MG63 (cell line): Measurements from ENCODE around the gene DUSP16. TPM values are rescaled to one million over a fixed set of nuclear protein-coding genes. Genes with fewer than 3 reads are reported as not detected.
A peak's percentile ranks its signal among the peaks of the same experiment; 100 is the strongest.
"Not testable (repeated sequence)": the region's sequence is repeated elsewhere in the genome, so short reads cannot be mapped to it uniquely, and the experiment has no call there.

ENCODE experiments used
- DNase-seq: peaks from one replicate; pipeline ENCODE4 v3.0.0-alpha.2; 2020
- H3K27me3 ChIP-seq: fragments of 250-450 bp; sonication (Bioruptor Pico); 2 replicates; pipeline ENCODE4 v1.5.1; 2020; ENCODE audit warnings: mild to moderate bottlenecking, moderate library complexity
- H3K36me3 ChIP-seq: fragments of 250-450 bp; sonication (Bioruptor Pico); 2 replicates; pipeline ENCODE4 v1.5.1; 2020; ENCODE audit warnings: mild to moderate bottlenecking, moderate library complexity
- H3K4me3 ChIP-seq: fragments of 250-450 bp; sonication (Bioruptor Pico); 2 replicates; pipeline ENCODE4 v1.5.1; 2020; ENCODE audit warnings: mild to moderate bottlenecking, moderate library complexity
- H3K9me3 ChIP-seq: fragments of 250-450 bp; sonication (Bioruptor Pico); 2 replicates; pipeline ENCODE4 v1.5.1; 2020; ENCODE audit warnings: mild to moderate bottlenecking, moderate library complexity
- total RNA-seq: library from RNA; depleted of rRNA; stranded (reverse); fragments of >200 nt; shearing (Covaris generic); gene quantifications from 2 replicates; pipeline ENCODE4 v1.2.3, GENCODE V29; 2014; ENCODE audit warnings: low replicate concordance

Gene DUSP16
- total RNA-seq, 1 experiment from 2014 or later = 11.5 TPM

DNA sequence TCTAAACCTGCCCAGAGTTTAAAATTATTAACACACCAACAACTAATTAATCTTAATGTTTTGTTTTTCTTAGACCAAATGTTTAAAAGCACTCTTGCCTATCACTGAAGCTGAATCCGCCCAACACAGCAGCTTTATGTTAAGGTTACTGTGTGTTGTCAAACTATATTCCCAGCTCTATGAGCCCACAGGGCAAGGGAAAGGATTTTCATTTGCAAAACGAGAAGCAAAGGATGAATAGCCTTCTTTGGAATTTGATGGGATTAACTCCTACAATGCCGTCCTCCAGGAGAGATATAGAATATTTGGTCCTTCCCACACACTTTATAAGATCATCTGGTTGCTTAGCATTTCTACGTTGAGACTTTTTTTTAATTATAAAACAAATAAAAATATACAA is 43.7 kb downstream of the DUSP16 start:
- DNase-seq = no peak

DNA sequence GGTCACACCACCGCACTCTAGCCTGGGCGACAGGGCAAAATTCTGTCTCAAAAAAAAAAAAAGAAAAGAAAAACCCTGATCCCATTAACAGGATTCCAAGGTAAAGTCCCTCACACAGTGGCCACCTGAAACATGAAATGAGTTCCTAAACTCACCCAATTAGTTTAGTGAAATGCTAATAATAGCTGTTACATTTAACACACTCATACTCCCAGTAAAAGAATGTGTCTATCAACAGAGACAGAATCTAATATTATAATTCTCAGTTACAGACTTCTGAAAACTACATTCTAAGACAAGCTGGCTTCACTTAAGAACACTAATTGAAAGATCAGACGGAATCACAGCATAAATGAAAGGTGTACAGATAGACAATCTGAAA is 44.2 kb downstream of the DUSP16 start:
- Histone ChIP-seq H3K36me3 (peaks cover 3% of the 10 kb centered on the region; the same call in 1 of the 2 replicates), H3K4me3 (no peak overlapping the region), H3K9me3 (no peaks in the 10 kb centered on the region), H3K27me3 (no peaks in the 10 kb centered on the region)
- no peak for DNase-seq

More for the DNA sequence above, 43.7 kb downstream of the DUSP16 start:
- no peak overlapping the region for H3K4me3 ChIP-seq
- H3K9me3 ChIP-seq = no peaks in the 10 kb centered on the region
- H3K27me3 ChIP-seq = no peaks in the 10 kb centered on the region
- H3K36me3 ChIP-seq = peaks cover 3% of the 10 kb centered on the region; the same call in 1 of the 2 replicates

DNA sequence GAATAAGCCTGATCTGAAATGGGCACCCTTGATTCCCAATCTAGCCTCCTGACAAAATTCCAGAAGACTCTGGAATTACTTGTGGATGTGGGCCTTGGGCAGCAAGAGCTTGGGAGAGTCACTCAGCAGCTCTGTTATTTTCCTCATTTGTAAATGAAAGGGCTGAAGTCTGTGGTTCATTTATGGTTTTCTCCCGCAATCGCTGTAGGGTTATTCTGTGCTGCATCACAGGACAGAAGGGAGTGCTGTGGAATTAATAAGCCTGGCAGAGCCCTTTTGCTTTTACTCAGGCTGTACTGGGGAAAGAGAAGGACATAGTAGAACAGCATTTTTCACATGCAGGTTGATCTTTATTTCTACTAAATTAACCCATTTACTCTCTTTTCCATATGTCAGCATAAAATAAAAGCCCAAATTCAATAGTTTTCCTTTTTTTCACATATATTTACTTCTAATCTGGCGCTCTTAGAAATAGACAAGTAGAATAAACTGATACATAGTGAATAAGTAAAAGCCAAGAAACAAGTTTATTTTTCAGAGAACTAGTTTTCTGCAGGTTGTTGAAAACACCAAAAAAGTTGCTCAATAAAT is 49.2 kb downstream of the DUSP16 start:
- Histone ChIP-seq H3K9me3 (no peaks in the 10 kb centered on the region), H3K27me3 (no peaks in the 10 kb centered on the region), H3K4me3 (no peak overlapping the region), H3K36me3 (peaks cover under 1% of the 10 kb centered on the region; the same call in 1 of the 2 replicates)
- DNase-seq = no peak

DNA sequence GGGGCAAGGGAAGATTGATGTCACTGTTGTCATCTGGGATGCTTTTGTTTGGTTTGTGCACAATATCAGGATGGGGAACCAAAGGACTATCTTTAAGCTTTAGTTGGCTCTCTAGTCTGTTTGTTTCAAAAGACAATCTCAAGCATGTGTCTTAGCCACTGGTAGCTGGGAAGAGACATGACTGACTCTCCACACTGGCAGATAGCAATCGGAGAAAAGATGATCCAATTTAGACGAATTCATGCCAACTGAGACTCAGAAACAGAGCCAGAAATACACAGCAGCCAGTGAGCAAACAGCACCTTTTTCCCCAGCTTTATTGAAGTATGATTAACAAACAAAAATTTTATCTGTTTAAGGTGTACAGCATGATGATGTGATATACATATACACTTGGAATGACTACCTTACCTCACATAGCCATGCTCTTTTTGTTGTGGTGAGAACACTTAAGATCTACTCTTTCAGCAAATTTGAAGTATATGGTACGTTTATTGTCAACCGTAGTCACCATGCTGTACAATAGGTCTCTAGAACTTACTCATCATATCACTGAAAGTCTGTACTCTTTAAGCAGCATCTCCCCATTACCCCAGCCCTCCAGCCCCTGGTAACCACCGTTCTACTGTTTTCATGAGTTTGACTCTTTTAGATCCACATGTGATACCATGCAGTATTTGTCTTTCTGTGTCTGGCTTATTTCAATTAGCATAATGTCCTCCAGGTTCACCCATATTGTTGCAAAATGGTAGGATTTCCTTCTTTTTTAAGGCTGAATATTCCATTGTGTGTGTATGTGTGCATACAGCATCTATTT is 50.6 kb downstream of the DUSP16 start:
- no peaks in the 10 kb centered on the region for H3K9me3 ChIP-seq
- no peaks in the 10 kb centered on the region for H3K36me3 ChIP-seq
- H3K27me3 ChIP-seq = no peaks in the 10 kb centered on the region
- no peak for DNase-seq
- H3K4me3 ChIP-seq = no peak overlapping the region

DNA sequence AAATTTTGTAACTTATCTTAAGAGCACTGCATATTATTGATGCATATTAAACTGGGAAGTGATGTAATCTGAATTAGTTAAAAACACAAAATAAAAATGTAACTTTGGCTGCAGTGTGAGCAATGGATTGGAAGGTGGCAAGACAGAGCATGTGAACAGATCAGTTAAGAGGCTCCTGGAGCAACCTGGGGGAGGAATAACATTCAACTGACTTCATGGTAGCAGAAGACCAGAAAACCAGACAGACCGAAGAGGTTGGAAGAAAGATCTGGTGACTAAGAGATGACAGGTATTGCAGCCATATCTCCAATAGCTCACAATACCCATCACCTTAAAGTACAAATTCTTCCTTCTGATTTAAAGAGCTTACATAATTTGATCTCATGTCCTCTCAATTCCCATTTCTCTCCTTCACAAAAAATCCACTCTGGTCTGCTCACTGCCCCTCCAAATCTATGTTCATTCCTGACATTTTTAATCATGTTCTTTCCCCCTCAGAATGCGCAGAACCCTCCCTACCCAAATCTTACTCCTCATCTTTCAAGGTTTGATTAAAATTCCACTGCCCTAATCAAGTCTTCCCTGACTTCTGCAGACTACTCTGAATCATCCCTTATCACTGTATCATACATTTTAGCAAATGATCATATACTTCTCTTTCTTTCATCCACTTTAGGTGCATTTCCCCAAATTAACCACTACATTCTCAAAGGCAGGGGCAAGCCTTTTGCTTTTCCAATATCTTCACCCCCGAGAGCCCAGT is 51.5 kb downstream of the DUSP16 start:
- Histone ChIP-seq H3K9me3 (no peaks in the 10 kb centered on the region), H3K4me3 (no peak overlapping the region), H3K36me3 (no peaks in the 10 kb centered on the region), H3K27me3 (no peaks in the 10 kb centered on the region)
- DNase-seq = no peak

DNA sequence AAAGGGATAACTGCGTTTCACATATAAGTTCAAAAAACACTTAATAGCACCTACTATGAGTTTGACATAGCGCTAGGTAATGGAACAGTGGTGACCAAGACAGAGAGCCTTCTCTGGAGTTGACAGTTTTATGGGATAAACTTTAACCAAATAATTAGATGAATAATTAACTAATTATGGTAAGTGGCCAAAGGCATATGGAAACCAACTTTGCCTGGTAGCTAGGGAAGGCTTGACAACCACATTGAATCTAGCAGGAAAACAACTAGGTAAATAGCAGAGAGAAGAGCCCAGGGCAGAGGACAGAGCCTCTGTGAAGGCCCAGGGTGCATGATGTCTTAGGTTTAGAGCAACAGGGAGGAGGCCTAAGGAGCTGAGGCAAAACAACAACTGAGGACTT is 52.1 kb downstream of the DUSP16 start:
- no peaks in the 10 kb centered on the region for H3K27me3 ChIP-seq
- no peaks in the 10 kb centered on the region for H3K36me3 ChIP-seq
- DNase-seq = no peak
- no peaks in the 10 kb centered on the region for H3K9me3 ChIP-seq
- no peak overlapping the region for H3K4me3 ChIP-seq

DNA sequence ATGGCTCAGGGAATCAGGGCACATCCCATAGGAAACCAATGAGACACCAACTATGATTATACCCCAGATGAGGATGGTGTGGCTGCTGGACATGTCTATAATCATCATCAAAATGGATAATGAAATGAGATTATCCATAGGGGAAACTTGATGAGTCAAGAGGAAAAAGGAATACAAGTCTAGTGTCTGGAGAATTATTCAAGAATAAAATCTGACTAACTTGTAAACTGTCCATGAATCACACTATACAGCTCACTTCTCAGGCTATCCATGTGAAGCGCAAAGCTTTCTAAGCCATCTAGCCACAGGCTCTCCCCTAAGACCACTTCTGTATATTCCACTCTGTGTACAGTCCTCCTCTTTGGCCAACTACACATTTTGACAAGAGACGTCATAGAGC is 52.5 kb downstream of the DUSP16 start:
- no peaks in the 10 kb centered on the region for H3K36me3 ChIP-seq
- DNase-seq = peak; percentile 3
- H3K9me3 ChIP-seq = no peaks in the 10 kb centered on the region
- no peaks in the 10 kb centered on the region for H3K27me3 ChIP-seq
- no peak overlapping the region for H3K4me3 ChIP-seq

DNA sequence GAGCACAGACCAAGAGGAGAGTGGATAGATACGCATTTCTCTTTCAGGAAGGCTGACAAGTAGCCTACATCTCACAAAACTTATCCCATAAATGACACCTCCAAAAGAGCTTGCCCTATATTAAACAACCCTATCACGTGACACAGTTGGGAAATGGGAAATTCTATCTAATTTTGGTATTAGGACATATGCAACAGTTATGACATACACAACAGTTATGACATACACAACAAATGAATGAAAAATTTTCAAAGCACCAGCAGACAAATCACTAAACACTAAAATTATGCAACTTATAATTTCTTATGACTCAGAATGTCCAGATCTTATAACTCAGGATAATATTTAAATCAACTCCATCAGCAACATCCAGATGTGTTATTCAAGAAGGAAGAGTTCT is 54.1 kb downstream of the DUSP16 start:
- H3K36me3 ChIP-seq = no peaks in the 10 kb centered on the region
- no peak overlapping the region for H3K4me3 ChIP-seq
- no peaks in the 10 kb centered on the region for H3K9me3 ChIP-seq
- no peaks in the 10 kb centered on the region for H3K27me3 ChIP-seq
- no peak for DNase-seq

DNA sequence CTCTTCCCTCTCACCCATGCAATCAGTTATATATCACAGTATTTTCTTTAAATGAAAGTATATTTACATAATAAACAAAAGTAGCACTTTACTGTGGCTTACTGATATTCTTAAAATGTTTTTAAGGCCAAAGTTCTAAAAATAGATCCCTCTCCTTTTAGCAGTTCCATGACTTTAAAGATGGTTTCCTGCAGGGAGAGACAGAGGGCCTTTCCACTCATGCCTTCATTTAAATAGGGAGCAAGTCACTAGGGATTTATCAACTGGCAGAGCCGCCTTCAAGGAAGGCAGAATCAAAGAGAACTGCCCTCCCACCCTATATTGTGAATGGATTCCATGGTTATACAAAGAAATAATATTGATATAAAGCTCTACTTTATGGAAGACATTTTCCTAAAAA is 55.5 kb downstream of the DUSP16 start:
- Histone ChIP-seq H3K27me3 (no peaks in the 10 kb centered on the region), H3K36me3 (no peaks in the 10 kb centered on the region), H3K4me3 (no peak overlapping the region), H3K9me3 (no peaks in the 10 kb centered on the region)
- DNase-seq = no peak

DNA sequence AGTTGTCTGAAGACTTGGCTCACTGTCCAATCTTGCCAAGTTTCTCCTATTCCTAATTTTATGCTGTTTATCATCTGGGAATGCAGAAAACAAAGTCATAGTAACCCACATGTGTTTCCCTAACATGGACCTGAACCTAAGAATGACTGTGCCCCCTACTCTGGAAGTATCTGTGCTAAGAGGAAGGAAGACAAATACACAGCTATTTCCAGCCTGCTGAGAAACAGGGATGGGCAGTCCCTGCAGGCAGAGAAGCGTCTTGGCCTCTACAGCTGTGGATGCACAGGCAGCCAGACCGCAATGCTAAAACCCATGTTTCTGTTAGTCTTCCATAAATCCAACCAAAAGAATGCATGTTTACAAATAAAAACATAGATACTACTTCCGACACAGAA is 56.2 kb downstream of the DUSP16 start:
- DNase-seq = peak; percentile 70
- Histone ChIP-seq H3K36me3 (no peaks in the 10 kb centered on the region), H3K4me3 (no peak overlapping the region), H3K9me3 (no peaks in the 10 kb centered on the region), H3K27me3 (no peaks in the 10 kb centered on the region)

DNA sequence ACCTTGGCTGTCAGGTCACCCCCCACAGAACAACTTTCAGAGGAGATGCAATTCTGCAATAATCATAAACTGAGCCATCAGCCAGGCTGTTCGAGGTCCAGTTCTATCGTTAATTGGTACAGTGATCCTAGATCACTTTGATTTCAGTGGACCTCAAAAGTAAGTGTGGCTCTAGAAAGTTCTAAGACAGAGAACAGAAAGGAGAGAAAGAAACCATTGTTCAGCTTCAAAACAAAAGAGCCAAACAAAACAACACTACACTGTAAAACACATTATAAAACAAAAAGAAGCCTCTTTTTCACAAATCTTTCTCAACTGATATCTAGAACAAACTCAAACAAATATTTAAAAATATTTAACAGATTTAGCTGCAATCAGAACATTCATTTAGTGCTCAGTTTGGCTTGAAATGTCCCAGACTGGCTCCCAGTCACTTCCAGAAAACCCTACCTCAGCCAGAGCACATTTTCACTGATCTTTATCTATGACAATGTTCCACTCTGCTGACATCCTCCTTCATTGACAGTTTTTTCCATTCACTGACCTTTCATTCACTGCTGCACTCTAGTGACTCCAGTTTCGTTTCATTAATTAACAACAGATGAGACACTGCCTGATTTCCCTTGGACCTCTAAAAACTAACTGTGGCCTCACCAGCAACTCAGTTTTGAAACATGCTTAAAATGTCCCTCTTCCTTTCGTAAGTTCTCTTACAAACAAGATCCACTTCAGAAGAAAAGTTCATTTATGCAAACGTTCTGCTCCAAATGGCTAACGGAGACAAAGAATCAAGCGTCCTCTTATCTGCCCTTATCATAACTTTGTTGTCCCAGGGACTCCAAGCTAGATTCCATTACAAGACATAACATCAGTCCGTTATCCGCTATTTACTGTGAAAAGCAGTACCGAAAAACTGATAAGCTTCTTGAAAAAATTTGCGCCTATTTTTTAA is 56.8 kb downstream of the DUSP16 start:
- no peak for DNase-seq
- no peak overlapping the region for H3K4me3 ChIP-seq
- no peaks in the 10 kb centered on the region for H3K9me3 ChIP-seq
- H3K27me3 ChIP-seq = no peaks in the 10 kb centered on the region
- no peaks in the 10 kb centered on the region for H3K36me3 ChIP-seq

DNA sequence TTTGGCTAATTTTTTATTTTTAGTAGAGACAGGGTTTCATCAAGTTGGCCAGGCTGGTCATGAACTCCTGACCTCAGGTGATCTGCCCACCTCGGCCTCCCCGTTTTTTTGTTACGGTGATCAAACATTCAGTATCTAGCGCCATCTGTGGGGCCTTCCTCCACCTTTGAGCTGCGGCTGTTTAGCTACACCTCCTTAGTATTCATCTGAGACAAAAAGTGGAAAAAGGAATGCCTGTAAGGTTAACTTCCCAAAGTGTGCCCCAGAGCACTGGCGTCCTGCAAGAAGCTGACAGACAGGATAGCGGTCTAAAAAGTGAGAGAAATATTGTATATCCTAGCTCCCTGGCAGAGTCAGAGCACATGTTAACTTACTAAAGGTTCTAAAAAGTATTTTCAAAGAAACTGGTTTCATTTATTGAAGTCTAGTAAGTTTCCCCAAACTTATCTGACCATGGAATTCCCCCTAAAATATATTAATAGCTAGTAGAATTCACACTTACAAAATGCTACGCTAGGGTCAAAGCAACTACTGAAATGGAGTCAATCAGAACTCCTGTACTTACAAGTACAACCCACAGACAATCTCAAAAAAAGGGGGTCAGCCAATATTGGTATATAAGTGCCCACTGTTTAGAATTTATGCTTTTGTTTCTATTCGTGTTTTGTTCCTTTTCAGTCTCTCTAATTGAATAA is 59.1 kb downstream of the DUSP16 start:
- H3K9me3 ChIP-seq = no peaks in the 10 kb centered on the region

DNA sequence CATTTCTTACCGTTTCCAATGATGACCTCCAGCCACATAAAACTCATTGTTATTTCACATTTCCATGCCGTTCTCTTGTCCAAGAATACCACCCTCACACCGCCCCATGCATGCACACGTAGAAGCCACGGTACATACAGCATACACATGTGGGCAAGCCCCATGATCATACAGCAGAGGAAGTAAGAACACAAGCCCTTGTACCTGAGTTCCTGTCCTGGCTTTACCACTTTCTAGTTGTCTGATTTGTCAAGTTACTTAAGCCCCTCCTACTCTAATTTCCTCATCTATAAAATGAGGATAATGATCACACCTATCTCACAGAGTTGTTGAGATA is 59.9 kb downstream of the DUSP16 start:
- Histone ChIP-seq H3K9me3 (no peaks in the 10 kb centered on the region), H3K27me3 (no peaks in the 10 kb centered on the region), H3K36me3 (no peaks in the 10 kb centered on the region; the same call in 1 of the 2 replicates), H3K4me3 (no peak overlapping the region)
- no peak for DNase-seq

More for the DNA sequence above, 59.1 kb downstream of the DUSP16 start:
- Histone ChIP-seq H3K36me3 (no peaks in the 10 kb centered on the region; the same call in 1 of the 2 replicates), H3K4me3 (no peak overlapping the region), H3K27me3 (no peaks in the 10 kb centered on the region)
- DNase-seq = no peak

DNA sequence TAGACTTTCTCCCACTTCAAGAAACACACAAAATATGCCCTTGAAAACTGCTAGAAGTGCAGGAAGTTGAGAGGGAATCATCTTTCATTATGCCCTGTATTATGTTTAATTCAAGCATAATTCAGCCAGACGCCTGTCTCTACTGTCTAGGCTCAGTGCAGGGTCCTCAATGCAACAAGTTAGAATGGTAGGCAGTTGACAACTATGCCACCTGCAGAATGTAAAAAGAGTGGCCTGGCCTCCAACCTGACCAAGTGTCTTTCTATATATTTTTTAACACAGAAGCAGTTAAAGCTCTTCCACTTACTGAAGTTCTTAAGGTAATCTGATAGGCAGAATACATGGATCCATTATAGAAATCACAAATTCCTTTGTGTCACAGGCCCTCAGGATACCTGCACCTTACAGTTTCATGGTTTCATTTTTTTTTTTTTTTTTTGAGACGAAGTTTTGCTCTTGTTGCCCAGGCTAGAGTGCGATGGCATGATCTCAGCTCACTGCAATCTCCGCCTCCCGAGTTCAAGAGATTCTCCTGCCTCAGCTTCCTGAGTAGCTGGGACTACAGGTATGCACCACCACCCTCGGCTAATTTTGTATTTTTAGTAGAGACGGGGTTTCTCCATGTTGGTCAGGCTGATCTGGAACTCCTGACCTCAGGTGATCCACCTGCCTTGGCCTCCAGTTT is 60.4 kb downstream of the DUSP16 start:
- not testable (repeated sequence) for DNase-seq, H3K36me3 ChIP-seq, H3K9me3 ChIP-seq, H3K27me3 ChIP-seq, H3K4me3 ChIP-seq

DNA sequence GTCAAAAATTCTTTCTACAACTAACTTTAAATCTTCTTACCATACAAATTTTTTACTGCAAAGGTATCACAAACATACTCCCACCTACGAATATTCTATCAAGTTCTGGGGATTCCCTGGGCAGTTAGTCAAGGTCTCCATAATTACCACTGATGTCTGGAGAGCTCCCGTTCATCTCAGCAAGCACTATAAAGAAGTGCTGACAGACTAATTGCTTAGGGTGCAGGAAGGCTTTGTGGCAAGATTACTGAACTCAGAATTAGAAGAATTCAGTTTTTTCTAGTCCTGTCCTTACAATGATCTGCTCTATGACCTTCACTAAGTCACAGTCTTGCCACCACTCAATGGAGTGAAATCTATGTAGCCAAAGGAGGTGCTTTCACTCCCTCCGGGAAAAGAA is 61.5 kb downstream of the DUSP16 start:
- Histone ChIP-seq H3K27me3 (no peaks in the 10 kb centered on the region), H3K9me3 (no peaks in the 10 kb centered on the region), H3K36me3 (no peaks in the 10 kb centered on the region; the same call in 1 of the 2 replicates), H3K4me3 (no peak overlapping the region)
- no peak for DNase-seq
